Testis (tissue), 3 donors: ENCODE data around the gene CFAP61. TPM values are rescaled to one million over a fixed set of nuclear protein-coding genes. Genes with fewer than 3 reads are reported as not detected.

Experiments used
- DNase-seq: peaks from one replicate; pipeline ENCODE4 v3.0.0-alpha.2; 2019
- H3K27ac ChIP-seq, 2 donors: fragments of 200-600 bp; sonication (generic); one replicate each; pipeline ENCODE4 v1.5.1; 2019
- H3K27me3 ChIP-seq: fragments of 200-600 bp; sonication (generic); one replicate; pipeline ENCODE4 v1.5.1; 2019
- H3K36me3 ChIP-seq: fragments of 200-600 bp; sonication (generic); one replicate; pipeline ENCODE4 v1.5.1; 2017; ENCODE audit warnings: low read depth; ENCODE audit errors: missing control alignments
- H3K4me1 ChIP-seq: fragments of 200-600 bp; sonication (generic); one replicate; pipeline ENCODE4 v1.5.1; 2019
- H3K4me3 ChIP-seq, 2 donors: fragments of 200-600 bp; sonication (generic); one replicate each; pipeline ENCODE4 v1.5.1; 2017 to 2019
- H3K9me3 ChIP-seq: fragments of 200-600 bp; sonication (generic); one replicate; pipeline ENCODE4 v1.5.1; 2017
- POLR2A ChIP-seq: fragments of 450-650 bp; IDR thresholded peaks from one replicate; pipeline ENCODE4 v1.6.1; 2017; ENCODE audit warnings: antibody characterized with exemption, mild to moderate bottlenecking, moderate library complexity
- WGBS, 2 donors: methylation state at CpG; one replicate each; pipeline ENCODE4 v1.1.5; 2018; 5-methylcytosine and 5-hydroxymethylcytosine counted together
- intact Hi-C: fragments of 100-400 bp; cut with DNase I; formaldehyde crosslinking; loops from one replicate; pipeline ENCODE4 v1.15.1; 2023; ENCODE audit warnings: low total_unique reads
- polyA plus RNA-seq: library from polyadenylated mRNA; stranded (reverse); fragments of 350-450 nt; fragmentation: Illumina TruSeq; extraction: RNeasy Lipid Tissue Mini Kit (QIAGEN cat#74804); gene quantifications from one replicate; pipeline ENCODE4 v1.2.3, GENCODE V29; 2014; ENCODE audit warnings: low read depth, low replicate concordance; ENCODE audit not compliant: insufficient read depth
- total RNA-seq, 2 donors: library from RNA; depleted of rRNA; stranded (reverse); fragments of >200 nt; gene quantifications; one replicate each; pipeline ENCODE4 v1.2.3, GENCODE V29; 2016
- TF ChIP-seq, protein P1 (sequence below), 3 experiments: fragments of 450-650 bp in 2 of 3; fragments of 200-600 bp in 1 of 3; sonication (generic) in 1 of 3; IDR thresholded peaks; one replicate each; pipeline ENCODE4 v1.5.1; 2016 to 2019; ENCODE audit warnings: antibody characterized with exemption in 3 of 3, mild to moderate bottlenecking in 2 of 3, moderate library complexity in 1 of 3

Gene CFAP61
- total and polyA plus RNA-seq, 3 donors from 2014 or later = 21.4 to 76.0 (median 27.3) TPM

DNA sequence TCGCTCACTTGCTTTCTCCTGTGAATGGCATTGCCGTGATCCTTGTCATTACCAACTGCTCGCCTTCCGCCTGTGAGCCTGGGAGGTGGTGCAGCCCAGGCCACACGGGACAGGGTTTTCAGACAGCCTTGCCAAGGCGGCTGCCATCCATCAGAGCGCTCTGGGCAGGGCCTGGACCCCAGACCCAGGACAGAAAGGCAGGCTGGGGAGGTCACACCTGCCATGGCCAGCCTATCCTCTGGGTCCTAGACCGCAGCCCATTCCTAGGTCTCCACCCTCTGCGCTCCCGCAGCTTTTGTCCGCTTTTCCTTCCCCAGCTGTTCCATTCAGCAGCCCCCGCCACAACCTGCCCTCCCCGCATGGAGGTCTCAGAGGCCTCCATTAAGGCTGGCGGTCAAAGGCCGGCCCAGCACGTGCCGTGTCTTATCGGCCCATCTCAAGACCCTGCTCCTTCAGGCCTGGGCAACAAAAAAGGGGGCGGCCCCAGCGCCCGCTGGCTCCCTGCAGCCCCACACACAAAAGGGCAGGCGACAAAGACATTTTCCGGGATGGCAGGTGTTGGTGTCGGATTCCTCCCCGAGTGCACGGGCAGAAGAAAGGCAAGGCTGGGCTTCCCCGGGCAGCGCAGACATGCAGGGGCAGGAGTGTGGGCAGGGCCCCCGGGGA is 343.7 kb downstream of the CFAP61 start:
- WGBS, 2 donors = 85 to 93% methylated on average over 23 to 29 of the region's 29 CpGs
- Histone ChIP-seq H3K4me3 (no peak overlapping the region), H3K27me3 (no peaks in the 10 kb centered on the region), H3K36me3 (no peaks in the 10 kb centered on the region), H3K27ac (no peak overlapping the region), H3K4me1 (peaks cover 4% of the 10 kb centered on the region), H3K9me3 (no peaks in the 10 kb centered on the region)
- TF ChIP-seq, protein P1, sequence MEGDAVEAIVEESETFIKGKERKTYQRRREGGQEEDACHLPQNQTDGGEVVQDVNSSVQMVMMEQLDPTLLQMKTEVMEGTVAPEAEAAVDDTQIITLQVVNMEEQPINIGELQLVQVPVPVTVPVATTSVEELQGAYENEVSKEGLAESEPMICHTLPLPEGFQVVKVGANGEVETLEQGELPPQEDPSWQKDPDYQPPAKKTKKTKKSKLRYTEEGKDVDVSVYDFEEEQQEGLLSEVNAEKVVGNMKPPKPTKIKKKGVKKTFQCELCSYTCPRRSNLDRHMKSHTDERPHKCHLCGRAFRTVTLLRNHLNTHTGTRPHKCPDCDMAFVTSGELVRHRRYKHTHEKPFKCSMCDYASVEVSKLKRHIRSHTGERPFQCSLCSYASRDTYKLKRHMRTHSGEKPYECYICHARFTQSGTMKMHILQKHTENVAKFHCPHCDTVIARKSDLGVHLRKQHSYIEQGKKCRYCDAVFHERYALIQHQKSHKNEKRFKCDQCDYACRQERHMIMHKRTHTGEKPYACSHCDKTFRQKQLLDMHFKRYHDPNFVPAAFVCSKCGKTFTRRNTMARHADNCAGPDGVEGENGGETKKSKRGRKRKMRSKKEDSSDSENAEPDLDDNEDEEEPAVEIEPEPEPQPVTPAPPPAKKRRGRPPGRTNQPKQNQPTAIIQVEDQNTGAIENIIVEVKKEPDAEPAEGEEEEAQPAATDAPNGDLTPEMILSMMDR (IDR thresholded peaks at IDR 0.05) = no peak
- no peak for TF ChIP-seq POLR2A
- DNase-seq = no peak
- intact Hi-C loops = no loop called here

DNA sequence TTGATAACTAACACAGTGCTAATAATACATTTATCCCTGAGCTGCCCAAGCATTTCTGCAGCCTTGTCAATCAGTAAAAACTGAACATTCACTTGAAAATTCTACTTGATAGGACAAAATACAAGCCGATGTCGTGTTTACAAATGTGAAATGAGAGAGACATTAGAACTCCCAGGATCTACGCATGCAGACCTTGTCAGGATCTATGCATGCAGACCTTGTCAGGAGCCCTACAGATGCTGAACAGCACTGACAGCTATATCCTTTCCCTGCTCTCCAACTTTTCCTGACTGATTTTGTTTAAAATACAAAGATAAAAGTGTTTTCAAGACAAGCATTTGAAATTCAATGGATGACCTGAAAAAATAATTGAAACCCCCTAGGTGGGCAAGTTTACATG is 344.5 kb downstream of the CFAP61 start:
- 90 to 93% methylated on average over 3 of the region's 3 CpGs for WGBS, 2 donors
- Histone ChIP-seq H3K4me3 (no peak overlapping the region), H3K4me1 (peaks cover 4% of the 10 kb centered on the region), H3K27me3 (no peaks in the 10 kb centered on the region), H3K27ac (no peak overlapping the region), H3K9me3 (no peaks in the 10 kb centered on the region), H3K36me3 (no peaks in the 10 kb centered on the region)
- TF ChIP-seq POLR2A = no peak
- TF ChIP-seq, protein P1 (IDR thresholded peaks at IDR 0.05) = no peak
- no peak for DNase-seq
- intact Hi-C loops = no loop called here

DNA sequence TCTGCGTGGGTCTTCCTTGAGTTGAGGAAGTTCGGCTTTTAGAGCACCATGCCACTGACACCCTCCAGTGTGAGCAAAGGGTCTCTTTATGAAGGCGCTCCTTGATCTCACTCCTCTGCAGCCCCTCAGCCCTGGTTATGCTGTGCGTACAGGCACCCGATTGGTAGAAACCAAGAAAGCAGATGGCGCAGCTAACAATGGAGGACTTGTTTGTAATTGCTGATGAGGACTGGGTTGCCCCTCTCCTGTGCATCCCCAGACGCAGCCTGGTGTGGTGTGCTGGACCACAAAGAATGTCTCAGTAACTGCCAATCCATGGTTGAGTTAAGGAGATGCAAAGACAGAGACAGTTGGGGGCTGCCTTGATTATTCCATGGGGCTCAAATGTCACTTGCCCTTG is 345.8 kb downstream of the CFAP61 start:
- WGBS, 2 donors = 97 to 98% methylated on average over 4 to 7 of the region's 7 CpGs
- no peak for TF ChIP-seq POLR2A
- TF ChIP-seq, protein P1 (IDR thresholded peaks at IDR 0.05) = no peak
- H3K4me3 ChIP-seq = no peak overlapping the region
- intact Hi-C loops = no loop called here
- no peaks in the 10 kb centered on the region for H3K4me1 ChIP-seq
- H3K27ac ChIP-seq = no peak overlapping the region
- H3K27me3 ChIP-seq = no peaks in the 10 kb centered on the region
- no peak for DNase-seq
- no peaks in the 10 kb centered on the region for H3K9me3 ChIP-seq
- H3K36me3 ChIP-seq = no peaks in the 10 kb centered on the region

DNA sequence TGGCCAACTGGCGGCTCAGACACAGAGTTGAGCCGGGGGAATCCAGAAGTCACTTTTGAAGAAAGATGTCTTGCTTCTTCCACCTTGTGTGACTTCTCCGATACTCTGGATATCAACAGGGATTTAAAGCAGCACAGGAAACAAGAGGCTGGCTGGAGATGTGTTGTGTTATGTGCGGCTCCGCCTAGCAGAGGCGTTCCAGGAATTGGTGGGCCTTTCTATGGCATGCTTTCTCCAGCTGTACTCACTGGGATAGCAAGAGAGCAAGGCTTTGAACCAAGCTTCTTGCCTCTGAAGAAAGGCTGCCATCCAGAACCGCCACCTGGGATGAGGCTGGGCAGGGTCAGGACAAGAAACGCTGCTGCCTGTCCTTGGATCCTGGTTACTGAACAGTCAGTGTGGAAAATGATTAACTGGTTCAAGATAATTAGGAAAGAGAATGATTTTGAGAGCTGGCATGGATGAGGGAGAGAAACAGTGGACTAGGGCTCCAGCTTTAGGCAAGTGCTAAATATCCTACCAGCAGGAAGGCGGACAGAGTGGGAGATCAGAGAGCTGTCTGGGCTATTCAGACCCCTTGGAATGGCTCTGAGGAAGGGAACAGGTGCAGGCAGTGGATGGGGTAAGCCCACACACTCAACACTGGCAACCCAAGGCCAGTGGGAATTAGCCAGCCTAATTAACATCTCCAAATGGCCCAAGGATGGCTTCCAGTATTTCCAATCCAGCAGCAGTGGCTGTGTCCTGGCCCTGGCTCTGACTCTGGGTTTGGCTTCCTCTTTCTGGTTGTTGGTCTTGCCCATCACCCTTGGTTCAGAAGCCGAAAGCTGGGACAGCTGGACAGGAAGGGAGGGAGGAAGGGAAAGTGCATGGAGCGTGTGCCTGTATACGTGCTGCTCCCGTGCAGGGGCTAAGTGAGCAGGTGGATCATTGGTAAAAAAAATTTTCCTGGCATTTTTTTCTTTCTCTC is 347.5 kb downstream of the CFAP61 start:
- 88 to 92% methylated on average over 13 of the region's 13 CpGs for WGBS, 2 donors
- Histone ChIP-seq H3K4me3 (no peak overlapping the region), H3K36me3 (no peaks in the 10 kb centered on the region), H3K27me3 (no peaks in the 10 kb centered on the region), H3K27ac (no peak overlapping the region), H3K4me1 (no peaks in the 10 kb centered on the region), H3K9me3 (no peaks in the 10 kb centered on the region)
- TF ChIP-seq, protein P1 (IDR thresholded peaks at IDR 0.05) = no peak
- no peak for TF ChIP-seq POLR2A
- intact Hi-C loops = no loop called here
- no peak for DNase-seq
